HepG2 (cell line): Measurements from ENCODE around the gene MUL1. TPM values are rescaled to one million over a fixed set of nuclear protein-coding genes. Genes with fewer than 3 reads are reported as not detected.

Source experiments
- BCLAF1 ChIP-seq: fragments of 450-650 bp; IDR thresholded peaks from 2 replicates; pipeline ENCODE4 v1.6.1; 2017; ENCODE audit warnings: mild to moderate bottlenecking
- CSRNP1 ChIP-seq: sonication (generic); formaldehyde crosslinking; IDR thresholded peaks from 2 replicates; pipeline ENCODE4 v1.8.1; 2023; ENCODE audit warnings: mild to moderate bottlenecking, missing genetic modification reagents
- EHMT2 ChIP-seq: fragments of 200-600 bp; sonication (generic); IDR thresholded peaks from 2 replicates; pipeline ENCODE4 v1.7.0; 2017; ENCODE audit warnings: antibody characterized with exemption, low read depth, low read length, borderline replicate concordance
- FOXJ3 ChIP-seq: sonication (generic); formaldehyde crosslinking; IDR thresholded peaks from 2 replicates; pipeline ENCODE4 v1.4.0; 2020; ENCODE audit warnings: missing genetic modification reagents, mild to moderate bottlenecking, borderline replicate concordance
- HMG20B ChIP-seq: conservative IDR thresholded peaks from 2 replicates; pipeline ENCODE4 v1.6.1; 2016; ENCODE audit warnings: missing genetic modification reagents, missing compliant biosample characterization
- HOXA3 ChIP-seq: sonication (generic); formaldehyde crosslinking; IDR thresholded peaks from 2 replicates; pipeline ENCODE4 v1.5.0; 2020; ENCODE audit warnings: missing genetic modification reagents
- KAT8 ChIP-seq: IDR thresholded peaks from 2 replicates; pipeline ENCODE4 v1.6.1; 2016; ENCODE audit warnings: missing genetic modification reagents, missing compliant biosample characterization
- MTF1 ChIP-seq: sonication (generic); formaldehyde crosslinking; IDR thresholded peaks from 2 replicates; pipeline ENCODE4 v1.5.0; 2020; ENCODE audit warnings: missing genetic modification reagents
- RAD21 ChIP-seq: fragments of 450-650 bp; formaldehyde crosslinking; IDR thresholded peaks from 2 replicates; pipeline ENCODE4 v1.5.0; 2020; ENCODE audit warnings: mild to moderate bottlenecking
- STAT6 ChIP-seq: sonication (generic); formaldehyde crosslinking; IDR thresholded peaks from 2 replicates; pipeline ENCODE4 v1.4.0; 2020; ENCODE audit warnings: missing genetic modification reagents, mild to moderate bottlenecking, borderline replicate concordance
- TP53 ChIP-seq: sonication (generic); formaldehyde crosslinking; conservative IDR thresholded peaks from 2 replicates; pipeline ENCODE4 v1.4.0; 2020; ENCODE audit warnings: missing genetic modification reagents
- ZBTB14 ChIP-seq: sonication (generic); formaldehyde crosslinking; IDR thresholded peaks from 2 replicates; pipeline ENCODE4 v1.4.0; 2020; ENCODE audit warnings: missing genetic modification reagents
- ZFP91 ChIP-seq: sonication (generic); formaldehyde crosslinking; IDR thresholded peaks from 2 replicates; pipeline ENCODE4 v1.9.0; 2022; ENCODE audit warnings: missing genetic modification reagents, mild to moderate bottlenecking, borderline replicate concordance
- ZKSCAN1 ChIP-seq: fragments of 150-350 bp; IDR thresholded peaks from 2 replicates; pipeline ENCODE4 v1.6.1; 2014; ENCODE audit warnings: low read length
- ZNF33B ChIP-seq: sonication (generic); formaldehyde crosslinking; IDR thresholded peaks from 2 replicates; pipeline ENCODE4 v1.5.1; 2020; ENCODE audit warnings: mild to moderate bottlenecking, missing genetic modification reagents
- ZNF547 ChIP-seq: sonication (generic); formaldehyde crosslinking; IDR thresholded peaks from 2 replicates; pipeline ENCODE4 v1.5.1; 2020; ENCODE audit warnings: mild to moderate bottlenecking, missing genetic modification reagents
- ZNF557 ChIP-seq: sonication (generic); formaldehyde crosslinking; IDR thresholded peaks from 2 replicates; pipeline ENCODE4 v1.4.0; 2020; ENCODE audit warnings: missing genetic modification reagents
- ZSCAN21 ChIP-seq: sonication (generic); formaldehyde crosslinking; IDR thresholded peaks from 2 replicates; pipeline ENCODE4 v1.8.0; 2022; ENCODE audit warnings: mild to moderate bottlenecking, missing genetic modification reagents, moderate library complexity, borderline replicate concordance
- polyA plus RNA-seq, 8 experiments: library from polyadenylated mRNA; depleted of rRNA in 3 of 8; stranded (reverse) in 7 of 8; unstranded in 1 of 8; fragments of >200 nt; fragmentation: Illumina TruSeq in 4 of 8; extraction: Trizol in 4 of 8; gene quantifications; 2 replicates each; pipeline versions ENCODE4 v1.2.1 to v1.2.3, GENCODE V29; 2011 to 2016; ENCODE audit warnings: low read depth in 4 of 8, missing spikeins in 1 of 8, mixed read lengths in 1 of 8; ENCODE audit not compliant: insufficient read depth in 1 of 8
- total RNA-seq, 5 experiments: library from RNA; depleted of rRNA; stranded (reverse); fragments of >200 nt; fragmentation: Illumina TruSeq; extraction: Trizol; gene quantifications; 2 replicates each; pipeline ENCODE4 v1.2.3, GENCODE V29; 2016; ENCODE audit warnings: low read depth in 1 of 5

Gene MUL1
- total and polyA plus RNA-seq, 2 of the 13 experiments (the other 11 are each of a cell fraction or from before 2014, with no cell fraction given): 21.5 to 26.5 TPM

- no peak for TF ChIP-seq EHMT2
- no peak for TF ChIP-seq BCLAF1
- TF ChIP-seq STAT6 (CRISPR knock-in tag): no peak
- no peak for TF ChIP-seq ZNF33B (CRISPR knock-in tag)
- no peak for TF ChIP-seq ZNF557
- no peak for TF ChIP-seq HMG20B
- peak; percentile 55 for TF ChIP-seq HOXA3 (CRISPR knock-in tag)
- TF ChIP-seq ZBTB14 (CRISPR knock-in tag): no peak
- TF ChIP-seq TP53 (CRISPR knock-in tag): no peak
- TF ChIP-seq ZNF547: no peak
- TF ChIP-seq ZSCAN21: no peak
- TF ChIP-seq ZKSCAN1: no peak
- no peak for TF ChIP-seq KAT8
- no peak for TF ChIP-seq RAD21
- no peak for TF ChIP-seq FOXJ3 (CRISPR knock-in tag)
- TF ChIP-seq ZFP91: no peak
- no peak for TF ChIP-seq MTF1
- 0 out of 2 replicates have a peak, but pooled peaks have one; percentile 24 for TF ChIP-seq CSRNP1 (CRISPR knock-in tag)
These were observed 44.9 kb upstream of the MUL1 start (continued) for GRCh38 chr1:20552728-20553445.
